NB4 (cell line): Measurements from ENCODE around the gene AKR1B15.

Experiments
- DNase-seq: peaks from one replicate; pipeline ENCODE4 v3.0.0; 2010; ENCODE audit warnings: low read depth
- H3K4me3 ChIP-seq: one replicate; pipeline ENCODE4 v1.5.1; 2011; ENCODE audit warnings: mild to moderate bottlenecking, low read depth, low read length, moderate library complexity
- MYC ChIP-seq: IDR thresholded peaks from 2 replicates; pipeline ENCODE4 v1.6.1; 2011; ENCODE audit warnings: low read depth, low read length
- POLR2A ChIP-seq: IDR thresholded peaks from 2 replicates; pipeline ENCODE4 v1.6.1; 2011; ENCODE audit warnings: mild to moderate bottlenecking; ENCODE audit not compliant: insufficient read length; ENCODE audit errors: extremely low read depth
- TF ChIP-seq, protein P1 (sequence below): IDR thresholded peaks from 2 replicates; pipeline ENCODE4 v1.6.1; 2011; ENCODE audit warnings: low read depth, low read length
- TF ChIP-seq, protein P2 (sequence below): IDR thresholded peaks from one replicate; pipeline ENCODE4 v1.5.1; 2012; ENCODE audit warnings: low read depth, low read length

The AKR1B15 gene

DNA sequence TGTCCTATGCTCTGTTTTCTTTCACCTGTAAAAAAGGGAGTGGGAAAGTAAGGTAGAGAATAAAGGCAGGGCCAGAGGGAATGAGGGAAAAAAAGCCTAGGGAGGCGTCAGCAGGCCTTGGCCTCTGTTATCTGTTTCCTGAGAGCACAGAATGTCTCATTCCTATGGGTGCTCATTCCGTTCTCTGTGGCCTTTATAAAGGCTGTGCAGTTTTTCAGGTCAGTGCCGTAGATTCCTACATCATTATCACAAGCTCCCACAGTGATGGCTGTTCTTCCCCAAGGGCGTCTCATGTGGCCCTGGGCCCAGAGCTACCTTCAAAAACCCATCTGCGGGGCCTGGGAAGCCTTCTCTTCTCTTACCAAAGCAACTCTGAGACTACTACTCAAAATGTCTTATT is 38.3 kb upstream of the AKR1B15 start:
- no peak for DNase-seq
- H3K4me3 ChIP-seq = no peak overlapping the region
- TF ChIP-seq, protein P1, sequence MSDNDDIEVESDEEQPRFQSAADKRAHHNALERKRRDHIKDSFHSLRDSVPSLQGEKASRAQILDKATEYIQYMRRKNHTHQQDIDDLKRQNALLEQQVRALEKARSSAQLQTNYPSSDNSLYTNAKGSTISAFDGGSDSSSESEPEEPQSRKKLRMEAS = no peak
- TF ChIP-seq, protein P2, sequence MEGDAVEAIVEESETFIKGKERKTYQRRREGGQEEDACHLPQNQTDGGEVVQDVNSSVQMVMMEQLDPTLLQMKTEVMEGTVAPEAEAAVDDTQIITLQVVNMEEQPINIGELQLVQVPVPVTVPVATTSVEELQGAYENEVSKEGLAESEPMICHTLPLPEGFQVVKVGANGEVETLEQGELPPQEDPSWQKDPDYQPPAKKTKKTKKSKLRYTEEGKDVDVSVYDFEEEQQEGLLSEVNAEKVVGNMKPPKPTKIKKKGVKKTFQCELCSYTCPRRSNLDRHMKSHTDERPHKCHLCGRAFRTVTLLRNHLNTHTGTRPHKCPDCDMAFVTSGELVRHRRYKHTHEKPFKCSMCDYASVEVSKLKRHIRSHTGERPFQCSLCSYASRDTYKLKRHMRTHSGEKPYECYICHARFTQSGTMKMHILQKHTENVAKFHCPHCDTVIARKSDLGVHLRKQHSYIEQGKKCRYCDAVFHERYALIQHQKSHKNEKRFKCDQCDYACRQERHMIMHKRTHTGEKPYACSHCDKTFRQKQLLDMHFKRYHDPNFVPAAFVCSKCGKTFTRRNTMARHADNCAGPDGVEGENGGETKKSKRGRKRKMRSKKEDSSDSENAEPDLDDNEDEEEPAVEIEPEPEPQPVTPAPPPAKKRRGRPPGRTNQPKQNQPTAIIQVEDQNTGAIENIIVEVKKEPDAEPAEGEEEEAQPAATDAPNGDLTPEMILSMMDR = no peak
- TF ChIP-seq POLR2A (no peak), MYC (no peak)

DNA sequence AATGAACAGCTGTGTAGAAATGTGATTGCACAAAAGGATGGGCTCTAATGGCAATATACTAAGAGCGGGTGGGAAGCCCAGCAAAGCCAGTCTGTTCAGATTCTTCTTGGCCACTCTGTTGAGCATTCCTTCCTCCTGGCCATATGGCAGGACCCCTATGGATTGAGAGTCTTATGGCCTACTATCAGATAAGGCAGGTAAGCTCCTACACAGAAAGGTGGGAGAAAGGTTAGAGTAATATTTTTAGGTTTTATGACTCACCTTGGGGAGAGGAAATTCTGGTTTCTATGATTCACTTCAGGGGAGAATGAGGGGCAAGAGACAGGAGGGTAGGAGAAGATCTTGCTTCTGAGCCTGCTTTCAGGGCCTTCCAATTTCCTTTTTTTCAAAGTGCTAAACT is 36.6 kb upstream of the AKR1B15 start:
- TF ChIP-seq, protein P1 = no peak
- TF ChIP-seq MYC (no peak), POLR2A (no peak)
- TF ChIP-seq, protein P2 = no peak
- no peak overlapping the region for H3K4me3 ChIP-seq
- DNase-seq = no peak

DNA sequence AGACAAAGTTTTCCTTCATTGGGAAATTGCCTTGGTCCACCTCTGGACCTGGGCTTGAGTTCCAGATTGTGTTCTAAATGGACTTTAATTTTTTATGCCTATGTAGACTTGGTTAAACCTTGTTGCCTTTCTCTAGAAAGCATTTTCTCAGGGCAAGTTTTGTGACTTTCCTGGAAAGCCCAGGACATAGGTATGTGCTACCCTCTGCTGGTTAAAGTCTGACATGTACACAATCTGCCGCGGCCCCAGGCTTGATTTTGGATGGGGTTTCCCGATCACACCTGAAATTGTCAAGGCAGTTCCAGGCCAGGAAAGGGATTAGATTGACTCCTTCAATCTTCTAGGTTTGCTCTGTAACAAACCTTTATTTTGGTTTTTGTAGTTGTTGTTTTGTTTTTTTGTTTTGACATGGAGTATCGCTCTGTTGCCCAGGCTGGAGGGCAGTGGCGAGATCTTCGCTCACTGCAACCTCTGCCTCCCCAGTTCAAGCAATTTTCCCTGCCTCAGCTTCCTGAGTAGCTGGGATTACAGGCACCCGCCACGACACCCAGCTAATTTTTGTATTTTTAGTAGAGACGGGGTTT is 35.6 kb upstream of the AKR1B15 start:
- TF ChIP-seq, protein P1 = no peak
- TF ChIP-seq, protein P2 = peak; percentile 64
- peak; percentile 61 for DNase-seq

DNA sequence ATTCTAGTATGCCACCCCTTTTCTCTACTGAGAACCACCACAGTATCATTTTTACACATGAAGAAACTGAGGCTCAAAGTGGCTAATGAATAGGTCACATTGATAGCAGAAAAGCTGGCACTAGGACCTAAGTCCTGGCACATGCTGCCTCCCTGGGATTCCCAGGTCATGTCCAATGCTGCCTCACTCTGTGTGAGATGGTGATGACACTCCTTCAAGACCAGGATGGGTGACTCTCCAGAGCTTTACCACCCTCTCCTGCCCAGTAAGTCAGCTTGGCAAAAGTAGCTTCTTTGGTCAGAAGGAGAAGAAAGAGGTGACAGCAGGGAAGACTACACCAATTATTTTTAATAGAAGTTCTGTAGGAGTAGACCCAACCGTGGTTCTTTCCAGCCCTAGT is 34.8 kb upstream of the AKR1B15 start:
- H3K4me3 ChIP-seq = no peak overlapping the region
- TF ChIP-seq, protein P2 = no peak
- TF ChIP-seq MYC (no peak), POLR2A (no peak)
- TF ChIP-seq, protein P1 = no peak
- no peak for DNase-seq

More for the DNA sequence above, 35.6 kb upstream of the AKR1B15 start:
- no peak overlapping the region for H3K4me3 ChIP-seq

DNA sequence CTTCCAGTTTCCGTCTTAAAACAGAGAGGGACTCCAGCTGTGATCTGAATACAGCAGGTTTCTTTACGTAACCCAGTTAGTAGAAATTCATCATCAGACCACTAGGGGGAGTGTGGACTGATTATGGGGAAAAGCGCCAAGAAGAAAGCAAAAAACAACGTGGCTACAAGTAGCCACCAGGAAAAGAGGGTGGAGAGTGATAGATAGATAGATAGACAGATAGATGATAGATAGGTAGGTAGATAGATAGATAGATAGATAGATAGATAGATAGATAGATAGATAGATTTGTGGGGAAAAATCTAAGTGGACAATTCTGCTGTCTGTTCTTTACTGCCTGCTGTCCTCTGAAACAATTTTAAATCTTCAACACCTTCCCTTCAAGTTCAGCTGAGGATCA is 34.2 kb upstream of the AKR1B15 start:
- TF ChIP-seq, protein P1 = peak; percentile 37; the same call in 1 of the 2 replicates
- TF ChIP-seq POLR2A (no peak), MYC (peak; percentile 43; the same call in 1 of the 2 replicates)
- TF ChIP-seq, protein P2 = peak; percentile 71
- no peak overlapping the region for H3K4me3 ChIP-seq
- DNase-seq = peak; percentile 83
